IMR-90 (cell line): Measurements from ENCODE around the gene DDI2. TPM values are rescaled to one million over a fixed set of nuclear protein-coding genes. Genes with fewer than 3 reads are reported as not detected.

Source experiments
- ATAC-seq: fragments of 200-7000 bp; cut with Tn5 transposase; 2 replicates; pipeline ENCODE4 v1.9.1; 2020; ENCODE audit warnings: low read depth, mild to moderate bottlenecking, moderate library complexity
- BruUV-seq: library from RNA; stranded (reverse); fragments of 400-500 nt; replicated peaks from 2 replicates; lab custom pipeline; 2021; lab: Mats Ljungman, UMichigan
- CTCF ChIA-PET: fragments of 300-600 bp; formaldehyde crosslinking; extraction: SDS; loops from one replicate; lab custom pipeline; 2021; ENCODE audit warnings: antibody characterized with exemption; lab: Yijun Ruan, JAX
- POLR2A ChIA-PET: fragments of 300-600 bp; sonication (Branson Sonifier 250); formaldehyde crosslinking; loops from one replicate; lab custom pipeline; 2022; ENCODE audit warnings: antibody characterized with exemption; ENCODE audit not compliant: unreplicated experiment; lab: Charles Lee
- DNase-seq: peaks from one replicate; pipeline ENCODE4 v3.0.0; 2013
- H2AFZ ChIP-seq: replicated peaks from 2 replicates; pipeline ENCODE3; 2013; ENCODE audit warnings: low read length, mild to moderate bottlenecking; ENCODE audit not compliant: poor library complexity
- H2AK5ac ChIP-seq: 2 replicates; pipeline ENCODE4 v1.6.1; 2013; ENCODE audit warnings: low read depth, low read length, inconsistent platforms
- H2AK9ac ChIP-seq: replicated peaks from 2 replicates; pipeline ENCODE3; 2013; ENCODE audit warnings: mild to moderate bottlenecking, low read depth, low read length, moderate library complexity; ENCODE audit not compliant: poor library complexity
- H2BK120ac ChIP-seq: 2 replicates; pipeline ENCODE4 v1.6.1; 2013; ENCODE audit warnings: low read depth, low read length, inconsistent platforms
- H2BK15ac ChIP-seq: 3 replicates; pipeline ENCODE4 v1.6.1; 2013; ENCODE audit warnings: low read depth, low read length, inconsistent platforms
- H2BK20ac ChIP-seq: 2 replicates; pipeline ENCODE4 v1.6.1; 2013; ENCODE audit warnings: low read depth, mild to moderate bottlenecking, inconsistent platforms, low read length, moderate library complexity
- H2BK5ac ChIP-seq: 2 replicates; pipeline ENCODE4 v1.6.1; 2013; ENCODE audit warnings: mild to moderate bottlenecking, low read depth, low read length, inconsistent platforms; ENCODE audit not compliant: poor library complexity, severe bottlenecking
- H3K14ac ChIP-seq: replicated peaks from 2 replicates; pipeline ENCODE4 v1.6.1; 2013; ENCODE audit warnings: low read depth, low read length, inconsistent platforms
- H3K18ac ChIP-seq: 2 replicates; pipeline ENCODE4 v1.6.1; 2013; ENCODE audit warnings: low read depth, low read length, control low read depth
- H3K23ac ChIP-seq: 2 replicates; pipeline ENCODE4 v1.6.1; 2013; ENCODE audit warnings: low read depth, low read length, inconsistent platforms
- H3K27ac ChIP-seq: 2 replicates; pipeline ENCODE4 v1.5.1; 2013; ENCODE audit warnings: mild to moderate bottlenecking, control low read depth, low read length; ENCODE audit not compliant: insufficient read depth
- H3K27me3 ChIP-seq: 2 replicates; pipeline ENCODE4 v1.6.1; 2013; ENCODE audit warnings: low read length; ENCODE audit not compliant: control insufficient read depth, insufficient read depth
- H3K36me3 ChIP-seq: 2 replicates; pipeline ENCODE4 v1.6.1; 2013; ENCODE audit warnings: low read length, mixed read lengths; ENCODE audit not compliant: control insufficient read depth, insufficient read depth
- H3K4ac ChIP-seq: 2 replicates; pipeline ENCODE4 v1.6.1; 2013; ENCODE audit warnings: low read depth, low read length, inconsistent platforms
- H3K4me1 ChIP-seq: 2 replicates; pipeline ENCODE4 v1.6.1; 2013; ENCODE audit warnings: low read length, mixed read lengths; ENCODE audit not compliant: control insufficient read depth, insufficient read depth
- H3K4me2 ChIP-seq: 2 replicates; pipeline ENCODE4 v1.6.1; 2013; ENCODE audit warnings: low read depth, mild to moderate bottlenecking, control low read depth, low read length, moderate library complexity
- H3K4me3 ChIP-seq: 2 replicates; pipeline ENCODE4 v1.5.1; 2013; ENCODE audit warnings: low read depth, mild to moderate bottlenecking, control low read depth, low read length, moderate library complexity; ENCODE audit not compliant: insufficient read depth
- H3K56ac ChIP-seq: 2 replicates; pipeline ENCODE4 v1.6.1; 2013; ENCODE audit warnings: low read length, inconsistent platforms; ENCODE audit not compliant: insufficient read depth; ENCODE audit errors: extremely low read depth
- H3K79me1 ChIP-seq, 2 experiments: 2 replicates each; pipeline ENCODE4 v1.6.1; 2013; ENCODE audit warnings: low read length in 2 of 2, inconsistent platforms in 1 of 2, low read depth in 1 of 2
- H3K9ac ChIP-seq: 2 replicates; pipeline ENCODE4 v1.6.1; 2013; ENCODE audit warnings: low read depth, low read length, control low read depth
- H3K9me1 ChIP-seq: 2 replicates; pipeline ENCODE4 v1.6.1; 2013; ENCODE audit warnings: low read length, inconsistent platforms; ENCODE audit not compliant: insufficient read depth
- H3K9me3 ChIP-seq: 2 replicates; pipeline ENCODE4 v1.6.1; 2013; ENCODE audit warnings: low read length; ENCODE audit not compliant: control insufficient read depth, insufficient read depth
- H4K20me1 ChIP-seq: 2 replicates; pipeline ENCODE4 v1.6.1; 2013; ENCODE audit warnings: low read length, inconsistent platforms; ENCODE audit not compliant: insufficient read depth
- H4K5ac ChIP-seq: 2 replicates; pipeline ENCODE4 v1.6.1; 2013; ENCODE audit warnings: mild to moderate bottlenecking, low read depth, low read length, control low read depth
- H4K8ac ChIP-seq, 2 experiments: 2 replicates each; pipeline ENCODE4 v1.6.1; 2013; ENCODE audit warnings: low read depth in 2 of 2, low read length in 2 of 2, control low read depth in 1 of 2, inconsistent platforms in 1 of 2
- H4K91ac ChIP-seq: 2 replicates; pipeline ENCODE4 v1.6.1; 2013; ENCODE audit warnings: low read depth, low read length, inconsistent platforms; ENCODE audit not compliant: insufficient read depth
- BHLHE40 ChIP-seq: fragments of 150-350 bp; IDR thresholded peaks from 2 replicates; pipeline ENCODE4 v1.6.1; 2016; ENCODE audit warnings: mild to moderate bottlenecking, low read depth, low read length
- CEBPB ChIP-seq: IDR thresholded peaks from 2 replicates; pipeline ENCODE4 v1.6.1; 2012; ENCODE audit warnings: low read depth, low read length, improper control_type of control experiment
- CHD1 ChIP-seq: IDR thresholded peaks from 2 replicates; pipeline ENCODE4 v1.6.1; 2012; ENCODE audit warnings: low read depth, low read length, improper control_type of control experiment
- CTCF ChIP-seq: conservative IDR thresholded peaks from 2 replicates; pipeline ENCODE4 v1.5.1; 2012; ENCODE audit warnings: mild to moderate bottlenecking, low read depth, low read length, improper control_type of control experiment
- ELK1 ChIP-seq: fragments of 150-350 bp; IDR thresholded peaks from 2 replicates; pipeline ENCODE4 v1.6.1; 2016; ENCODE audit warnings: low read depth, mild to moderate bottlenecking, low read length, moderate library complexity, borderline replicate concordance
- FOS ChIP-seq: fragments of 150-350 bp; IDR thresholded peaks from 2 replicates; pipeline ENCODE4 v1.6.1; 2016; ENCODE audit warnings: low read depth, low read length
- MAFK ChIP-seq: IDR thresholded peaks from 2 replicates; pipeline ENCODE4 v1.6.1; 2012; ENCODE audit warnings: low read depth, low read length, improper control_type of control experiment
- MAZ ChIP-seq: IDR thresholded peaks from 2 replicates; pipeline ENCODE4 v1.6.1; 2012; ENCODE audit warnings: low read depth, mild to moderate bottlenecking, low read length, improper control_type of control experiment, moderate library complexity, borderline replicate concordance
- MXI1 ChIP-seq: IDR thresholded peaks from 2 replicates; pipeline ENCODE4 v1.6.1; 2012; ENCODE audit warnings: low read depth, mild to moderate bottlenecking, low read length, moderate library complexity, borderline replicate concordance
- POLR2A ChIP-seq: IDR thresholded peaks from 2 replicates; pipeline ENCODE4 v1.6.1; 2012; ENCODE audit warnings: mild to moderate bottlenecking, low read depth, low read length
- RCOR1 ChIP-seq: IDR thresholded peaks from 2 replicates; pipeline ENCODE4 v1.6.1; 2012; ENCODE audit warnings: mild to moderate bottlenecking, low read length, improper control_type of control experiment; ENCODE audit not compliant: insufficient replicate concordance
- RFX5 ChIP-seq: IDR thresholded peaks from 2 replicates; pipeline ENCODE4 v1.8.0; 2012; ENCODE audit warnings: low read depth, mild to moderate bottlenecking, low read length, moderate library complexity
- USF2 ChIP-seq: fragments of 150-350 bp; IDR thresholded peaks from 2 replicates; pipeline ENCODE4 v1.6.1; 2017; ENCODE audit warnings: mild to moderate bottlenecking, antibody characterized with exemption, low read length, low read depth
- WGBS, 2 experiments: methylation state at CpG; one replicate each; pipeline versions ENCODE4 v1.1.5 to v1.1.7; 2013; ENCODE audit warnings: missing lambda C conversion rate in 2 of 2; ENCODE audit not compliant: insufficient read length in 1 of 2; ENCODE audit errors: extremely low coverage in 2 of 2; 5-methylcytosine and 5-hydroxymethylcytosine counted together
- dilution Hi-C: fragments of 300-500 bp; cut with HindIII; formaldehyde crosslinking; loops from one replicate; pipeline ENCODE4 v1.14.3; 2018; ENCODE audit warnings: low sequenced_read_pairs; ENCODE audit not compliant: unreplicated experiment
- in situ Hi-C: fragments of 300-500 bp; cut with MboI; formaldehyde crosslinking; loops from 3 replicates; pipeline ENCODE4 v1.14.3; 2019; ENCODE audit warnings: low sequenced_read_pairs, inconsistent platforms, mixed read lengths
- intact Hi-C: fragments of 100-400 bp; cut with micrococcal nuclease; formaldehyde crosslinking; loops from 2 replicates; pipeline ENCODE4 v1.10.0; 2022
- polyA plus RNA-seq, 3 experiments: library from polyadenylated mRNA; depleted of rRNA; stranded (reverse); fragments of >200 nt; gene quantifications; 2 replicates each; pipeline ENCODE4 v1.2.3, GENCODE V29; 2012; ENCODE audit warnings: low replicate concordance in 1 of 3
- total RNA-seq: library from RNA; depleted of rRNA; stranded (reverse); fragments of >200 nt; gene quantifications from 2 replicates; pipeline ENCODE4 v1.2.3, GENCODE V29; 2012

DDI2 gene
- total and polyA plus RNA-seq, 2 of the 4 experiments (the other 2 are of a cell fraction) = 6.0 to 13.4 TPM

GRCh38 chr1:15663925-15664324 lies 46.7 kb downstream of the DDI2 start:
- in situ Hi-C loops = no loop called here
- Histone ChIP-seq H3K36me3 (peaks cover 9% of the 10 kb centered on the region), H4K8ac (no peak overlapping the region), H4K5ac (no peak overlapping the region), H3K4me3 (no peak overlapping the region), H3K9me1 (peaks cover 3% of the 10 kb centered on the region; the same call in 1 of the 2 replicates), H3K9ac (no peak overlapping the region), H3K4me1 (no peaks in the 10 kb centered on the region), H2BK20ac (no peak overlapping the region), H3K4me2 (no peak overlapping the region), H4K91ac (no peak overlapping the region), H3K18ac (no peak overlapping the region), H2AK9ac (no peak overlapping the region), H3K4ac (no peak overlapping the region), H2BK120ac (no peak overlapping the region), H3K9me3 (no peaks in the 10 kb centered on the region), H3K14ac (no peak overlapping the region), H2BK15ac (no peak overlapping the region), H3K27me3 (no peaks in the 10 kb centered on the region), H2AFZ (no peak overlapping the region), H2AK5ac (no peak overlapping the region), H3K27ac (no peak overlapping the region), H3K79me1 (peaks cover 20 to 25% of the 10 kb centered on the region in 2 experiments), H3K56ac (no peak overlapping the region), H2BK5ac (no peak overlapping the region), H4K20me1 (no peaks in the 10 kb centered on the region), H3K23ac (no peak overlapping the region)
- BruUV-seq = no TSS peak
- no peak for ATAC-seq
- dilution Hi-C loops = no loop called here
- TF ChIP-seq BHLHE40 (no peak), USF2 (no peak), POLR2A (no peak), RFX5 (no peak), CTCF (no peak), FOS (no peak), ELK1 (no peak), RCOR1 (no peak), CHD1 (no peak), CEBPB (no peak), MAZ (no peak), MXI1 (no peak), MAFK (no peak)
- DNase-seq = no peak
- ChIA-PET CTCF (no interaction called here), POLR2A (no interaction called here)
- WGBS, 2 experiments = no CpG with 5 or more reads among the region's 3 CpGs
- intact Hi-C loops = loop anchor here (5.0 kb wide), 1 partner anchor 37 kb away; no protein-coding TSS in a partner anchor
